ENCODE results near the gene DMRTB1.
"Not testable (repeated sequence)": the region's sequence is repeated elsewhere in the genome, so short reads cannot be mapped to it uniquely, and the experiment has no call there.

DMRTB1 gene

GRCh38 chr1:53459321-53460175 lies at the start of gene DMRTB1:
Gene DMRTB1 (plus strand): TSS chr1:53459399. CDS start chr1:53459454, 55 bp downstream.
- no peak for DNase-seq (ENCODE audit: low read depth in 2 of 2)

- DNase-seq (ENCODE audit: low read depth in 2 of 2) = no peak
These were observed 49.5 kb upstream of the DMRTB1 start for GRCh38 chr1:53409695-53410094.

GRCh38 chr1:53410100-53410541 lies 49.1 kb upstream of the DMRTB1 start:
- peak in 1 of 2 donors; percentile 39 for DNase-seq (ENCODE audit: low read depth in 2 of 2)

- no peak for DNase-seq (ENCODE audit: low read depth in 2 of 2)
These were observed 48.5 kb upstream of the DMRTB1 start for GRCh38 chr1:53410701-53411100.

- DNase-seq (ENCODE audit: low read depth in 2 of 2) = no peak
These were observed 47.6 kb upstream of the DMRTB1 start for GRCh38 chr1:53411541-53412152.

- DNase-seq (ENCODE audit: low read depth in 2 of 2) = no peak
These were observed 46.7 kb upstream of the DMRTB1 start for GRCh38 chr1:53412285-53413174.

- DNase-seq (ENCODE audit: low read depth in 2 of 2) = peak; percentile 44 to 46
These were observed 45.8 kb upstream of the DMRTB1 start for GRCh38 chr1:53413175-53414001.

- DNase-seq (ENCODE audit: low read depth in 2 of 2) = no peak
These were observed 44.6 kb upstream of the DMRTB1 start for GRCh38 chr1:53414632-53415031.

- no peak for DNase-seq (ENCODE audit: low read depth in 2 of 2)
These were observed 43.8 kb upstream of the DMRTB1 start for GRCh38 chr1:53415432-53415831.

- no peak for DNase-seq (ENCODE audit: low read depth in 2 of 2)
These were observed 42.9 kb upstream of the DMRTB1 start for GRCh38 chr1:53416269-53416813.

GRCh38 chr1:53417074-53417511 lies 42.1 kb upstream of the DMRTB1 start:
- no peak for DNase-seq (ENCODE audit: low read depth in 2 of 2)

GRCh38 chr1:53419034-53419433 lies 40.2 kb upstream of the DMRTB1 start:
- DNase-seq (ENCODE audit: low read depth in 2 of 2) = no peak

GRCh38 chr1:53420341-53420740 lies 38.9 kb upstream of the DMRTB1 start:
- no peak for DNase-seq (ENCODE audit: low read depth in 2 of 2)

GRCh38 chr1:53421208-53421607 lies 38.0 kb upstream of the DMRTB1 start:
- no peak for DNase-seq (ENCODE audit: low read depth in 2 of 2)

GRCh38 chr1:53430261-53430660 lies 28.9 kb upstream of the DMRTB1 start:
- DNase-seq (ENCODE audit: low read depth in 2 of 2) = no peak

GRCh38 chr1:53430779-53431178 lies 28.4 kb upstream of the DMRTB1 start:
- no peak for DNase-seq (ENCODE audit: low read depth in 2 of 2)

GRCh38 chr1:53431244-53431643 lies 28.0 kb upstream of the DMRTB1 start:
- DNase-seq (ENCODE audit: low read depth in 2 of 2) = no peak

- no peak for DNase-seq (ENCODE audit: low read depth in 2 of 2)
These were observed 27.2 kb upstream of the DMRTB1 start for GRCh38 chr1:53431805-53432565.

GRCh38 chr1:53432611-53433010 lies 26.6 kb upstream of the DMRTB1 start:
- DNase-seq (ENCODE audit: low read depth in 2 of 2) = no peak

- not testable (repeated sequence) for DNase-seq (ENCODE audit: low read depth in 2 of 2)
These were observed 24.7 kb upstream of the DMRTB1 start for GRCh38 chr1:53434405-53435007.
